Heart left ventricle (tissue), 13 donors: ENCODE results near the gene ZSWIM4.

Source experiments
- CTCF ChIP-seq, 12 donors: fragments of 200-600 bp; sonication (generic) in 4 of 12; IDR thresholded peaks; one replicate each; pipeline versions ENCODE4 v1.5.0 to v1.8.0; 2018 to 2022; ENCODE audit warnings: antibody characterized with exemption in 12 of 12, mild to moderate bottlenecking in 5 of 12
- POLR2A ChIP-seq, 2 donors: fragments of 450-650 bp; IDR thresholded peaks; one replicate each; pipeline ENCODE4 v1.6.1; 2017; ENCODE audit warnings: antibody characterized with exemption in 2 of 2, mild to moderate bottlenecking in 2 of 2, moderate library complexity in 2 of 2
- donor health status: ischemic (EF 13 %, LVEDD 7.1; RV severe dilation, severe dysfunction).
- donor health status: DM: no; HTN: yes; CAD: no.
- donor health status: DM: no; HTN: no; CAD: no.
- donor health status: ischemic (EF 25% LVEDD 6.9; RV normal size, moderate dysfunction).
- donor health status: ischemic (EF 25% LVEDD 5.7; RV mildly dilated, moderate dysfunction).
- donor health status: ischemic (EF 35%, LVEDD 5.7; RV mildly dilated, moderate dysfunction).
- donor health status: nonischemic (EF 11% LVEDD 7.7; RV severe dilation, severe dysfunction).
- donor health status: DM: yes; HTN: yes; CAD: no.
- donor health status: PGD.
- donor health status: ischemic (EF 29% LVEDD 5.4; RV normal size, mild dysfunction).
- donor health status: nonischemic (EF 23%, LVEDD 6.1; RV moderate dilation, normal function).

- TF ChIP-seq CTCF (IDR thresholded peaks at IDR 0.05) (no peak), POLR2A (IDR thresholded peaks at IDR 0.05) (no peak)
Observed at GRCh38 chr19:13870873-13871272, 75.6 kb downstream of the ZSWIM4 start.
